Coronary artery (tissue), 2 donors: ENCODE data around the gene RICTOR.

Source experiments
- DNase-seq: peaks from one replicate; pipeline ENCODE4 v3.0.0-alpha.2; 2017; ENCODE audit warnings: low spot score
- H3K27ac ChIP-seq, 2 donors: fragments of 200-600 bp; sonication (generic); one replicate each; pipeline ENCODE4 v1.5.1; 2016 to 2019
- H3K4me3 ChIP-seq: fragments of 200-600 bp; sonication (generic); 2 replicates; pipeline ENCODE4 v1.5.1; 2016; ENCODE audit warnings: mild to moderate bottlenecking, moderate library complexity
- CTCF ChIP-seq: fragments of 200-600 bp; sonication (generic); IDR thresholded peaks from one replicate; pipeline ENCODE4 v1.5.1; 2019; ENCODE audit warnings: antibody characterized with exemption

Gene RICTOR

GRCh38 chr5:39064450-39064849 lies 9.7 kb downstream of the RICTOR start:
- Histone ChIP-seq H3K4me3 (no peak overlapping the region), H3K27ac (no peak overlapping the region)
- no peak for TF ChIP-seq CTCF
- DNase-seq = no peak

GRCh38 chr5:39063037-39063436 lies 11.2 kb downstream of the RICTOR start:
- H3K4me3 ChIP-seq = no peak overlapping the region
- DNase-seq = no peak
- TF ChIP-seq CTCF = no peak
- no peak overlapping the region for H3K27ac ChIP-seq

- Histone ChIP-seq H3K4me3 (no peak overlapping the region), H3K27ac (no peak overlapping the region)
Observed at GRCh38 chr5:39062530-39062929, 11.7 kb downstream of the RICTOR start.

GRCh38 chr5:39062104-39062503 lies 12.1 kb downstream of the RICTOR start:
- no peak overlapping the region for H3K27ac ChIP-seq
- TF ChIP-seq CTCF = no peak
- no peak overlapping the region for H3K4me3 ChIP-seq
- no peak for DNase-seq

More at GRCh38 chr5:39062530-39062929, 11.7 kb downstream of the RICTOR start:
- TF ChIP-seq CTCF = no peak
- DNase-seq = no peak

GRCh38 chr5:39059064-39059463 lies 15.1 kb downstream of the RICTOR start:
- no peak overlapping the region for H3K27ac ChIP-seq

GRCh38 chr5:39058178-39058921 lies 15.8 kb downstream of the RICTOR start:
- Histone ChIP-seq H3K4me3 (peak overlapping the region; percentile 22), H3K27ac (no peak overlapping the region)
- TF ChIP-seq CTCF = no peak
- DNase-seq = no peak

More at GRCh38 chr5:39059064-39059463, 15.1 kb downstream of the RICTOR start:
- no peak for DNase-seq
- no peak overlapping the region for H3K4me3 ChIP-seq
- no peak for TF ChIP-seq CTCF

- DNase-seq = no peak
- no peak for TF ChIP-seq CTCF
- Histone ChIP-seq H3K27ac (no peak overlapping the region), H3K4me3 (peak overlapping the region; percentile 22)
Observed at GRCh38 chr5:39057734-39058133, 16.5 kb downstream of the RICTOR start.
